Measurements from ENCODE around the gene THADA.
"Not testable (repeated sequence)": the region's sequence is repeated elsewhere in the genome, so short reads cannot be mapped to it uniquely, and the experiment has no call there.

The THADA gene

GRCh38 chr2:43284347-43284746 lies 311.5 kb downstream of the THADA start:
- DNase-seq (ENCODE audit: extremely low read depth in 1 of 2, low read depth in 1 of 2) = not testable (repeated sequence)

- no peak for DNase-seq (ENCODE audit: extremely low read depth in 1 of 2, low read depth in 1 of 2)
These were observed 314.8 kb downstream of the THADA start for GRCh38 chr2:43280994-43281393.

- DNase-seq (ENCODE audit: extremely low read depth in 1 of 2, low read depth in 1 of 2) = no peak
These were observed 316.5 kb downstream of the THADA start for GRCh38 chr2:43279317-43279840.

DNA sequence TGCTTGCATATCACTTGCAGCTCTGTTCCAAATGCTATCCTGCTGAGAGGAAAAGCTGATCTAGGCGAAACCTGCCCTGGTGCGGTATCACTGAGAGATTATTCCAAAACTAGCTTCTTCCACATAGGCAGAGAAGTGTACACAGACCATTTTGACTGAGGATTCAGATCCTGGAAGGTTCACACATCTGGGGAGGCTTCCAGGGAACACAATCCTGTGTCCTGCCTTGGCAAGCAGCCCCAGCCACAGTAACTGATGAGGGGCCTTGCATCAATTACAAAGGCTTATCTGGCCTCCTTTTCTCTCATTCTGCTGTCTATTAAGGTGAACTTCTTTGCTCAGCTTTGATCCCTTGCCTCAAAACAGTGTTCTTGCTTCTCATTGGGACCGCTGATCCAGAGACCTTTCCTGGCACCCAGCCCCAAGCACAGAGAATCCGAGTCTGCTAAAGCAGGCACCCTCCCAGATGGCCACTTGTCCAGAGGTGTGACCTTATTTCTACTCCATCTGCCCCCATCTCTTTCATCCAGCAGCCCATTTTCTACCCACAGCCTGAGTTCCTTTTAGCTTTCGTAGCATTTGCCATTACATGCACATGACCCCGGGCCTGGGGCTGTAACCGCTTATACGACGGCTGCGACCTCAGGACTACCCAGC lies 317.1 kb downstream of the THADA start:
- no peak for DNase-seq (ENCODE audit: extremely low read depth in 1 of 2, low read depth in 1 of 2)

- DNase-seq (ENCODE audit: extremely low read depth in 1 of 2, low read depth in 1 of 2) = no peak
These were observed 318.9 kb downstream of the THADA start for GRCh38 chr2:43276962-43277391.

DNA sequence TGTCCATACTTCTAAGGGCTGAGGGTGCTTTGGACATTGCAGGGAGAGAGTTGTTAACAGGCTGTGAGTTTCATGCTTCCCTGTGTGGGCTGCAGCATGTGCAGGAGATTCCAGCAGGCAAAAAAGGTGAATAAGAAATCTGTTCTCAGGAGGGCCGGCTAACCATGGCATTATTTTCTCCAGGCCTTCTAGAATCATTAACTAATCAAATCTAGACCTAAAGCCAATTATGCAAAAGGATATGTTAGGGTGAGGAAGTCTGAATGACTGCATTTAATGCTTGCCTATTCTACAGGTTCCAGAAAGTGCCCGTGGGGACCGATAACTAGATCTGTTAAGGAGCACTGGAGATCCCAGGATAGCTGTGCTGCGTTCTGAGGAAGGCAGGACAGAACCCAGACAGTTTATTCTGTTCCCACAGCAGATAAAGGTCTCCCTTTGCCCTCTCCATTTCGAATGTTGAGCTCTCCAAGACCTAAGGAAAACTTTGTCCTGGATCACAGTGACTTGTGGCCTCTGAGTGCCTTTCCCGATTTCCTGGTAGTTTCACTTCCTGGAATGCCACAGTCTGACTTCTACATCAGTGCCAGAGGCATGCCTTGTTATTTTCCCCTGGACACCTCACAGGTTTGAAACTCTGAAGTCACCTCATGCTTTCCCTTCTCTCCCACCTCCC lies 319.4 kb downstream of the THADA start:
- DNase-seq (ENCODE audit: extremely low read depth in 1 of 2, low read depth in 1 of 2) = no peak

GRCh38 chr2:43274721-43275120 lies 321.1 kb downstream of the THADA start:
- no peak for DNase-seq (ENCODE audit: extremely low read depth in 1 of 2, low read depth in 1 of 2)

DNA sequence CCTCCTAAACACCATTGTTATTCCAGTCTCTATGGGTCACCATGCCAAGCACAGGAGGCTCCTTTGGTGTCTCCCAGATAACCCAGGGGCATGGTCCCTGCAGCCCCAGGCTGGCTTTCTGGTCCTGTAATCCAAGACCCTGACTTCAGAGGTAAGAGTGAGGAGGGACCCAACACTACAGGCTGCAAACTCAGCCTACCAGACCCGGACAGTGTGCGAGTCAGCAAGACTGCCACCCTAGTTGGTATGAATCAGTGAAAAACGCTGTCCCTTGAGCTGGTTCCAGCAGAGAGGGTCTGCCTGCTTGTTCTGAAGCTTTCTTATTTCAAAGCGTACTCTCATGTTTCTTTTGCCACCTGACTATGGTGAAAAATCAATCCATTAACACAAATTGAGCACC lies 321.8 kb downstream of the THADA start:
- DNase-seq (ENCODE audit: extremely low read depth in 1 of 2, low read depth in 1 of 2) = no peak

GRCh38 chr2:43273529-43273928 lies 322.3 kb downstream of the THADA start:
- no peak for DNase-seq (ENCODE audit: extremely low read depth in 1 of 2, low read depth in 1 of 2)

DNA sequence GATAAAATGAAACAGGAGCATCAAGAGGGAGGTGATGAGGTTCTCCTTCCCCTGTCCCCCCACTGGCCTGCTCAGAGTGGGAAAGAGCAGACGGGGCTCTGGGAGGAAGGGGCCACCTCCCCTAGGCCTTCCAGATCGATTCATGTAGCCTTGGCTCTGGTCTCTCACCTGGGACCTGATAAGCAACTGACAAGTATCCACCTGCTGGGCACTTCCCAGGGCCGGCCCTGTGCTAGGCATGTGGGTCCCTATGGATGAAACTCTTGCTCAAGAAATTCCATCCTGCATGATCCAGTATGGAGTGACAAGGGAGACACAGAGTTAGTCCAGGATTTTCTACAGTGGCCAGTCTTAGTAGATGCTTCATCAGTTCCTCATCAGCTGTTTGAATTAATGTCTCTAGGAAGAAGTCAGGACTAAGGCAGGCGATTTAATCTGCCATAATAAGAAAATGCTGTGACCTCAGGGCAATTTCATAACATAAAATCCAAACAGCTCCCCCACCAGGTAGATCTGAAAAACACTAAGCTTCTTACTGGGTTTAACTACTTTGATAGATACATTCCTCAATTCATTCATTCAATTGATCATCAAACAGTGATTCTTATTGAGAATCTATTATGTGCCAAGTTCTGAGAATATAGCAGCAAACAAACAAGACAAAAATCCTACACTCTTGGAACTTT lies 324.8 kb downstream of the THADA start:
- no peak for DNase-seq (ENCODE audit: extremely low read depth in 1 of 2, low read depth in 1 of 2)

DNA sequence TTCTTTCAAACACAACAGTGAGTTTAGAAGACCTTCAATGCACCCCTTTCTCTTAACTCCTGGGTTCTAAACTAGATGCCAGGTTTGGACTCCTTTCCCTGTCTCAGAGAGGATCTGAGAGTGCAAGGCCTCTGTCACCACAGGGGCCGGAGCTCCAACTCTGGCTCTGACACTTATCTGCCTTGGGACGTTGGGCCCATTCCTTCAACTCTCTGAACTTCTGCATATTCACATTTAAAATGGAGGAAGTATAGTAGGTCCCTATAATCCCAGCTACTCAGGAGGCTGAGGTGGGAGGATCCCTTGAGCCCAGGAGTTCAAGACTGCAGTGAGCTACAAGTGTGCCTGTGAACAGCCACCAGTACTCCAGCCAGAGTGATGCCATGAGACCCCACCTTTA lies 325.4 kb downstream of the THADA start:
- no peak for DNase-seq (ENCODE audit: extremely low read depth in 1 of 2, low read depth in 1 of 2)

DNA sequence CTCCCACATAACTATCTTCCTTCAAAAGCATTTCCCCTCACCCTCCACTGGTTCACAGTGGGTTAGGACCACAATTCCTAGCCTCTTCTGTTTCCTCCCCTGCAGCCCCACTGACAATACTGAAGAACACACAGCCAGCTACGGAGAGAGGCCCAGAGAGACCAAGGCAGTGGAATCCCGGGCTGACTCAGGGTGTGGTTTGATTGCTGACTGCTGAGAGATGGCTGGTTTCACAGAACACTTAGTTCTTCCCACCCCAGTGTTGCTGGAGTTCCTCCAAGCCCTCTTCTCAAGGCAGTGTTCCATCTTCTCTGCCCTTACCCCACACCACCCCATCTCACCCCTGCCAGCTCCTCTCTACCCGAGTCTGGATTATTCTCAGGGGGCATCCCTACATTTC lies 326.1 kb downstream of the THADA start:
- DNase-seq (ENCODE audit: extremely low read depth in 1 of 2, low read depth in 1 of 2) = no peak

- DNase-seq (ENCODE audit: extremely low read depth in 1 of 2, low read depth in 1 of 2) = no peak
These were observed 326.7 kb downstream of the THADA start for GRCh38 chr2:43269074-43269572.

DNA sequence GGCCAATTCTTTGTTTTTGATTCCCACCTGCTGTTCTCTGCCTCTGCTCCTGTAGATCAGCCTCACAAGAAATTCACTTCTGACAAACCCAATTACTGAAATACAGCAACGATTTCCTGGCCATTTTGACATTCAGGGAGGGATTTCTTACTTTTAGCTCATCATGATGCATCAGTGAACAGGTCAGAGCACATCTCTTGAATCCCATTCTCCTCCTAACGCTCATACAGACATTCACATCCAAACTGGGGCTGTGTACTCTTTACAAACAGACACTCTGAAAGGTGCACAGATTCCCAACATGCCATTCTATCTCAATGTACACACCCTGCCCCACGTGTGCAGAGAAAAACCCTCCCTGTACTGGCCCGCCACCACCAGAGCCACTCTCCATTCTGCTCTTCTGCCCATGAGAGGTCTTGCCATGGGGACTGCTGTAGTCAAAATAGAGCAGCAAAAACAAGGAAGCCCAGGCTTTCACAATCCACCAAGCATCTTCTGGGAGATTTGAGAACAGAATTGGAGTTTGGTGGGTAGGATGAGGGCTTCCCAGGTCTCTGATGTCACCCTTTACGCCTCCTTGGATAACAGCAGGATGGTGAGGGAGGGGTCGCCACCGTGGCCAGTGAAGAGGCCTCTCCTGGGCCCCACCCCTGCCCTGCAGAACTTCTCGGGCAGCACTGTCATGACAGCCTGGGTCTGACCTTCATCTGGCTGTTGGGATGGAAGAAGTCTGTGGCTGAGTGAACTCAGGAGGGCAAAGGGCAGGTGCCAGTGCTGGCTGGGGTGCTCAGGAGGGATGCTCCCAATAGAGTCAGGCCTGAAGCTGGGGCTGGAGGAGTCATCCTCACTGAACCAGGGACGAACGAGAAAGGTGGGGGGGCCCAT lies 327.5 kb downstream of the THADA start:
- no peak for DNase-seq (ENCODE audit: extremely low read depth in 1 of 2, low read depth in 1 of 2)

DNA sequence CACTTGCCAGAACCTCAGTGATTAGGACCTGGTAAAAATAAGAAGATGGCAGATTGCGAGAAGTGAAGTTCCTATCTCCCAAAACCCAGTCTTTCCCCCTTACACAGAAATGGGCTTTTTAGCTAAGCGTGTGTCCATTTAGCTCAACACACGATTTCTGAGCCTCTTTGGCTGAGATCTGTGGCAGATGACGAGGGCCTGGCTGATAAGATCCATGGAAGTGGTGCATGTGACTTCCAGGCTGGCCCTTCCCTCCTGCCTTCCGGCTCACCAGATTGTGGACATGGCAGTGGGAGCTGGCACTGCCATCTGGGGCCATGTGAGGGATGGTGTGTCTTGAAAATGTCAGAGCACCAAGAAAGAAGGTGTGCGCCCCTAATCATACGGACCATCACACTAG lies 328.5 kb downstream of the THADA start:
- DNase-seq (ENCODE audit: extremely low read depth in 1 of 2, low read depth in 1 of 2) = no peak

- DNase-seq (ENCODE audit: extremely low read depth in 1 of 2, low read depth in 1 of 2) = no peak
These were observed 329.1 kb downstream of the THADA start for GRCh38 chr2:43266711-43267111.

DNA sequence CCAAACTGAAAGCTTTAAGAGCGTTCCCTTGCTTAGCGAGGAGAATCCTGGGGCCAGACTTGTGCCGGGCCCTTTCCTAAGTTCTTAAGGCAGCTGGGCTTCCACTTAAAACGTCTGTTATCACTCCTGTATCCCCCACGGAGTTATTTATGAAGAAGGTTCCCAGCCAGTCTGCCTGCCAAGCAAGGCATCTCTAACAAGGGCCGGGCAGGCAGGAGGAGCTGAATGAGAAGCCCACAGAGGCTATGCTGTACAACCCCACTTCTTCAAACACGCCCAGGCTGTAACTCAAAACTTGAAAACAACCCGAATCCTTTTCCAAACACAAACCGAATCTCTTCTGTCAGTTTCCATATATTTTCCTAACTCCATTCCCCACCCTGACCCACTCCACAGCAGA lies 330.4 kb downstream of the THADA start:
- DNase-seq (ENCODE audit: extremely low read depth in 1 of 2, low read depth in 1 of 2) = no peak

GRCh38 chr2:43265001-43265400 lies 330.8 kb downstream of the THADA start:
- DNase-seq (ENCODE audit: extremely low read depth in 1 of 2, low read depth in 1 of 2) = no peak

DNA sequence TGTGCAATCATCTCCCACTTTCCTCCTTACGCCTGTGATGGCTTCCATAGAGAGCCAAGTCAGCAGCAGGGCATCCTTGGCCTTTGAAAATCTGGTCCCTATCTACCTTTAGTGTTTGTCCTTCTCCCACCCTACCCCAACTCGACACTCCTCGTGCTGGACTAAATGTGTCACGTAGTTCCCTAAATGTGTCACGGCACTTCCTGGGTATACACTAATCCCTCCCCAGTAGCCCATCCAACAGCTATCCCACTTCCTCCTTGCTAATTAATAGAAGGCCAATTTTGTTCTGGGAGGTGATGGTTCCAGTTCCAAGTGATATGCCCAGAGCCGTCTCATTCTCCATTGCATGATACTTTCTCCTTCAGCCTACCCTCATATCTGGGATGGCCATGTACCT lies 332.9 kb downstream of the THADA start:
- DNase-seq (ENCODE audit: extremely low read depth in 1 of 2, low read depth in 1 of 2) = no peak

DNA sequence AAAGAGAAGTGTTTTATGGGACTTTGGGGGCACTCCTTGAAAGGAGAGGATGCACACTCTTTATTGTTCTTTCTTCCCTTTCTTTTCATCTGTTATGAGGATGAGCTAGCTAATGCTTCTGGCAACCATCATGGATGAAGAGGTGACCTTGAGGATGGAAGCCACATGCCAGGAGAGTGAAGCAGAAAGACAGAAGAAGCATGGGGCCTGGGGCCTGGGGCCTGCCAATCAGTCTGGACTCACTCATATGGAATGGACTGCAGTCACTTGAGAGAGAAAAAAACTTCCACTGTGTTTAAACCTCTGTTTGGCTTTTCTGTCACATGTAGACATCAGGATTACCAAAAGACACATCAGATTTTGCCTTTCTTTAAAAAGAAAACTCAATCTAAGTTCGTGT lies 333.6 kb downstream of the THADA start:
- DNase-seq (ENCODE audit: extremely low read depth in 1 of 2, low read depth in 1 of 2) = no peak

DNA sequence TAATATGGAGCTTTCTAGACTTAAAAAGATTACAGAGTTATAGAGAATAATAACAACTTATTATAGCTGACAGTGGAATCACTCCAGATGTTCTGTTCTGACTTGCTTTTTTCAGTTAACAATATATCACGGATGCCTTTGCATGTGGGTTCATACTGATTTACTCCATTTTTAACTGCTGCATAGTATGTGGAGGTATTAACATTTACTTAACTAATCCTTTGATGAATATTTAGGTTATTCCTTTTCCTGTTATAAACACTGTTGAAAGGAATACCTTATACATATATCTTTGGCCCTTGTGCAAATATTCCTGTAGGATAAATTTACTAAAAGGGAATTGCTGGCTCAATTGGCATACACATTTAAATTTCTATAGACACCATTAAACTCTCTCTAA lies 336.3 kb downstream of the THADA start:
- DNase-seq (ENCODE audit: extremely low read depth in 1 of 2, low read depth in 1 of 2) = no peak

All from activated CD8-positive, alpha-beta memory T cell treated with anti-CD3 and anti-CD28 coated beads for 1 hour (primary cell).